ENCODE measurements around the gene ASB13.

Gene ASB13

DNA sequence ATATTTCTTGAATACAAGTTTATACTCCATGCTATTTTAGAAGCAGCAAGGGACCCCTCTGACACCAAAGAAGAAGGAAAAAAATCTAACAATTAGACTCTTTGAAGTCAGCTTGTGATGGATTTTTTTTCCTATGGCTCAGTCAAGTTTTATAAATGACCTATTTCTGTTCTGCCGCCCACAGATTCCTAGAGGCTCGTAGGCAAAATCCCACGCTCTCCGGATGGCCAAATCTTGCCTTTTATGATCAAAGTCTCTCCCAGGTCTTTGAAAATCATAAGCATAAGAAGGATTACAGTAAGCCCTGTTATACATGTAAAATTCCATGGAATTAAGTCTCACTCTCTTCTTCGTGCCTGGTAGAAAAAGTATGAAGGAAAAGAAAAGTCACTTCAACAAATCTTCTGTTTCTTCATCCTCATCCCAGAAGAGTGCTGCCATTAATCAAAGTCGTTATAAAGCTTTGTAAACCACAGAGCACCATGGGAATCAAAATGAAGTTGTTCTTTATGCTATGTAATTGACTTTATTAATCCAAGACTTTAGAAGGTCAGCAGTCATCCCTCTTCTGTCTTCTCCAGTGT is 33.1 kb downstream of the ASB13 start:
- TF ChIP-seq, protein P1, sequence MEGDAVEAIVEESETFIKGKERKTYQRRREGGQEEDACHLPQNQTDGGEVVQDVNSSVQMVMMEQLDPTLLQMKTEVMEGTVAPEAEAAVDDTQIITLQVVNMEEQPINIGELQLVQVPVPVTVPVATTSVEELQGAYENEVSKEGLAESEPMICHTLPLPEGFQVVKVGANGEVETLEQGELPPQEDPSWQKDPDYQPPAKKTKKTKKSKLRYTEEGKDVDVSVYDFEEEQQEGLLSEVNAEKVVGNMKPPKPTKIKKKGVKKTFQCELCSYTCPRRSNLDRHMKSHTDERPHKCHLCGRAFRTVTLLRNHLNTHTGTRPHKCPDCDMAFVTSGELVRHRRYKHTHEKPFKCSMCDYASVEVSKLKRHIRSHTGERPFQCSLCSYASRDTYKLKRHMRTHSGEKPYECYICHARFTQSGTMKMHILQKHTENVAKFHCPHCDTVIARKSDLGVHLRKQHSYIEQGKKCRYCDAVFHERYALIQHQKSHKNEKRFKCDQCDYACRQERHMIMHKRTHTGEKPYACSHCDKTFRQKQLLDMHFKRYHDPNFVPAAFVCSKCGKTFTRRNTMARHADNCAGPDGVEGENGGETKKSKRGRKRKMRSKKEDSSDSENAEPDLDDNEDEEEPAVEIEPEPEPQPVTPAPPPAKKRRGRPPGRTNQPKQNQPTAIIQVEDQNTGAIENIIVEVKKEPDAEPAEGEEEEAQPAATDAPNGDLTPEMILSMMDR (IDR thresholded peaks at IDR 0.05; ENCODE audit: insufficient read depth, low read depth, low read length, missing control alignments): no peak
- DNase-seq (ENCODE audit: low read depth): no peak

DNA sequence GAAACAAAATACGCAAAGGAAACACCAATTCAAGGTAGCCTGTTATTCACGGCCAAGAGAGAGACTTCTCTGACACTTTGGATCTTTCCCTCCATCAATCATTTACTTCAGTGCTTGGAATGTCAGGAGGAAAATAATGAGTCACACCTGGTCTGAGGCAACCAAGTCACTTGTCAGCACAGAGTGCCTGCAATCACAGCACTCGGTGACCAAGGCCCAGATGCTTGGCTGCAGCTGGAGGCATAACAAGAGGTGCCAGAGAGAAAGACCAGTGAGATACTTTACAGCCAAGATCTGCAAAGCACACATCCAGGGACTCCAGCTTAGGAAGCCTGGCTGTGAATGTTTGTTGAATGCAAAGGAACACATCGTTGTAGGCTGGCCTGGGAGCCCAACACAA is 33.9 kb downstream of the ASB13 start:
- TF ChIP-seq, protein P1 (IDR thresholded peaks at IDR 0.05; ENCODE audit: insufficient read depth, low read depth, low read length, missing control alignments): no peak
- H3K4me3 ChIP-seq (ENCODE audit: low read depth, low read length): no peak overlapping the region
- no peak for DNase-seq (ENCODE audit: low read depth)

More for the DNA sequence above, 33.1 kb downstream of the ASB13 start:
- no peak overlapping the region for H3K4me3 ChIP-seq (ENCODE audit: low read depth, low read length)

DNA sequence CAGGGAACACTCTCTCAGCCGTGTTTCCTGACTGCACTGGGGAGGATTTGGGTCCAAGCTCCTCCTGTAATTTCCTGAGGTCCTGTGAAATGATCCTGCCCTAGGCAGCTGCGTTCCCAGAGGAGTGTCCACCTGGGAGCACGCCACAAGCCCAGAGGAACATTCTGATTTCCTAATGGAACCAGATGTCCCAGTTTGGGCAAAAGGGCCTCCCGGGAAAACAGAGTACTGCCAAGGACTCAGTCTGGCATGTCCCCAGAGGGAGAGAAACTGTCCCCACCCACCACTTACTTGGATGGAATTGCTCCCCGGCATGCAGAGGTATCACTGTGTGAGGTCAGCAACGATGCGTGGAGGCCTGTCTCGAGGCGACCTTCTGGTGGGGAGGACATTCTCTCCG is 34.5 kb downstream of the ASB13 start:
- TF ChIP-seq, protein P1 (IDR thresholded peaks at IDR 0.05; ENCODE audit: insufficient read depth, low read depth, low read length, missing control alignments): no peak
- no peak overlapping the region for H3K4me3 ChIP-seq (ENCODE audit: low read depth, low read length)
- DNase-seq (ENCODE audit: low read depth): no peak

DNA sequence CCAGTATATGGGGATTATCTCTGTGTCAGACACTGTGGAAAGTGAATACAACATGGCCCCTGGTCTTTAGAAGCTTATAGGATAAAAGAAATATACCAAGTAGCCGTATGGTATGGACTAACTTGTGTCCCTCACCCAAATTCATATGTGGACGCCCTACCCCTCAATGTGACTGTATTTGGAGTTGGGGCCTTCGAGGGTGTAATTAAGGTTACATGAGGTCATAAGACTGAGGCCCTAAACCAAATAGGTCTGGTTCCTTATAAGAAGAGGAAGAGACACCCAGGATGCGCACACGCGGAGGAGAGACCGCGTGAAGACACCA is 36.3 kb downstream of the ASB13 start:
- no peak for DNase-seq (ENCODE audit: low read depth)
- no peak overlapping the region for H3K4me3 ChIP-seq (ENCODE audit: low read depth, low read length)
- TF ChIP-seq, protein P1 (IDR thresholded peaks at IDR 0.05; ENCODE audit: insufficient read depth, low read depth, low read length, missing control alignments): no peak

DNA sequence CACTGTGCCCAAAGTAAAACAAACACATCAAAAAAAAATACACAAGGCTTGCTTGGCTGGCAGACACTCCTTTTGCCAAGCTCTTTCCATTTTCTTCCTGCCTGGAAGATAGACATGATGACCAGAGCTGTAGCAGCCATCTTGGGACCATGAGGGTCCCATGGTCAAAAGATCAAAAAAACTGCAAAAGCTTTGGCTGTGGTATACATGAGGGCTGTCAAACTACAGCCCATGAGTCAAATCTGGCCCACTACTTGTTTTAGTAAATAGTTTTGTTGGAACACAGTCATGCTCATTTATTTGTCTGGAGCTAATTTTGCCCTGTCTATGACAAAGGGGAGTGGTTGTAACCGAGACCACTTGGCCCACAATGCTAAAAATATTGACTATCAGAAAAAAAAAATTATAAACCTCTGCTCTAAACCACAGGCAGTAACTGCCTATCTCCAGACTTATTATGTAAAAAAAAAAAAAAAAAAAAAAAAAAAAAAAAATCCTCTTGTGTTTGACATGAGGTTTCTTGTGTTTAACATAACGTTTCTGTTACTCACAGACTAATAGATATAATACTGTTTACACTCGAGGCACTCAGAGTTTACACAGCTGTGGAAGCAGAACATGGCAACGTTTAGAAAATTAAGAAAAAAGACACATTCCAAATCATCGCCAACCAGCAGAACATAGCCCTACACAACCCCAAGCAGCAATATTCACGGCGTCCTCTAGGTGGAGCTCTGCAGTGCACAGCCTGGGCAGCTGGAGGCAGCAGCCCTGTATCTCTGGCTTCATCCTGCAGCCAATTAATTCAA is 36.9 kb downstream of the ASB13 start:
- peak; percentile 83 for DNase-seq (ENCODE audit: low read depth)
- TF ChIP-seq, protein P1 (IDR thresholded peaks at IDR 0.05; ENCODE audit: insufficient read depth, low read depth, low read length, missing control alignments): peak; percentile 97
- no peak overlapping the region for H3K4me3 ChIP-seq (ENCODE audit: low read depth, low read length)

DNA sequence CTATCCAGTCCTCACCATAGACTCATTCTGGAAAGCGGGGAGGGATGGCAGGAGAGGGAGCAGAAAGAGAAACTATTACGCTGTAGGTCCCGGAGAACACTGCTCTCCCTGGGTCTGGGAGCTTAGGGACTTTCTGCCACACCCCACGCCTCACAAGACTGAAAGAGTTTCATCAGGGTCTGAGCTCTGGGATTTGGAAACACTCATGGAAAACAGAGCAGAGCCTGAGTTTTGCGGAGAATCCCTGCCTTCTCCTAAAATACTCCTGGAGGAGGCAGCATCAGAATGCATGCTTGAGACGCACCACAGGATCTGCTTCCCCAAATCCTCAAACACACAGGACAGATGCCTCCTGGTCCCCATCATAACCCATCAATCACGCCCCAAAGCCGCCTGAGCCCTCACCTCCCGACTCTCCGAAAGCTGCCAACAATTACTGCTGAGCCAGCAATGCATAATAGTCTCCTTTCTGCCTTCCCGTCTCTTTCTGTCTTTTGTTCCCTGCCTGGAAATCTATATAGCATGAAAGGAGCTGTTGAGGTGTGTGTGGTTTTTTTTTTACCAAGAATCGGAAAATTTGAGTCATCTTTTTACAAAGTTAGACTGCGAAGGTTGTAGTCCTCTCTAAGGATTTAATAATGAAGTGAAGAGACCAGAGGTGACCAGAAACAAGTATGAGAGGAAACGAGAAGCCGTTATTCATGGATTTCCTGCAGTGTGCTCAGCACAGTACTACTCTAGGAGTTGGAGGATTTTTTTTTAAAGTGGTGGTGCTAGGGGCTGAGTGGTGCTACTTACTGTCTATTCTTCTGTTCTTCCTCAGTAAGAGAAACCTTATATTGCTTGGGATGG is 37.7 kb downstream of the ASB13 start:
- TF ChIP-seq, protein P1 (IDR thresholded peaks at IDR 0.05; ENCODE audit: insufficient read depth, low read depth, low read length, missing control alignments): no peak
- no peak overlapping the region for H3K4me3 ChIP-seq (ENCODE audit: low read depth, low read length)
- DNase-seq (ENCODE audit: low read depth): no peak

Measured in GM12865 (cell line).